Lower lobe of right lung (tissue), 2 donors: ENCODE results near the gene PRDM16. TPM values are rescaled to one million over a fixed set of nuclear protein-coding genes. Genes with fewer than 3 reads are reported as not detected.

Experiments
- ATAC-seq, 2 donors: fragments of 200-7000 bp; cut with Tn5 transposase; one replicate each; pipeline ENCODE4 v1.9.1; 2020 to 2022; ENCODE audit warnings: mild to moderate bottlenecking in 2 of 2, moderate library complexity in 2 of 2
- DNase-seq: peaks from one replicate; pipeline ENCODE4 v3.0.0-alpha.2; 2020
- H3K27ac ChIP-seq: fragments of 200-600 bp; one replicate; pipeline ENCODE4 v1.8.0; 2022
- H3K27me3 ChIP-seq: fragments of 200-600 bp; one replicate; pipeline ENCODE4 v1.8.0; 2022; ENCODE audit warnings: low read depth
- H3K36me3 ChIP-seq: fragments of 200-600 bp; one replicate; pipeline ENCODE4 v1.8.0; 2022; ENCODE audit warnings: mild to moderate bottlenecking
- H3K4me1 ChIP-seq: fragments of 200-600 bp; one replicate; pipeline ENCODE4 v1.8.0; 2022
- H3K4me3 ChIP-seq: fragments of 200-600 bp; one replicate; pipeline ENCODE4 v1.8.0; 2022; ENCODE audit warnings: mild to moderate bottlenecking
- H3K9me3 ChIP-seq: fragments of 200-600 bp; one replicate; pipeline ENCODE4 v1.8.0; 2022
- intact Hi-C: fragments of 100-400 bp; cut with DNase I; formaldehyde crosslinking; loops from one replicate; pipeline ENCODE4 v1.11.0; 2022
- total RNA-seq: library from RNA; stranded (reverse); fragmentation: NEBNext Ultra II Directional; extraction: Animal tissue kit (Norgen Biotek cat#: 25700); gene quantifications from one replicate; pipeline ENCODE4 v1.2.1, GENCODE V29; 2021
- TF ChIP-seq, protein P1 (sequence below): fragments of 200-600 bp; IDR thresholded peaks from one replicate; pipeline ENCODE4 v1.8.0; 2022; ENCODE audit warnings: antibody characterized with exemption, mild to moderate bottlenecking
- donor health status: DM: no; HTN: yes; CAD: no; lungs with severe emphysema.

The PRDM16 gene
- total RNA-seq, 1 donor from 2014 or later = 19.2 TPM

DNA sequence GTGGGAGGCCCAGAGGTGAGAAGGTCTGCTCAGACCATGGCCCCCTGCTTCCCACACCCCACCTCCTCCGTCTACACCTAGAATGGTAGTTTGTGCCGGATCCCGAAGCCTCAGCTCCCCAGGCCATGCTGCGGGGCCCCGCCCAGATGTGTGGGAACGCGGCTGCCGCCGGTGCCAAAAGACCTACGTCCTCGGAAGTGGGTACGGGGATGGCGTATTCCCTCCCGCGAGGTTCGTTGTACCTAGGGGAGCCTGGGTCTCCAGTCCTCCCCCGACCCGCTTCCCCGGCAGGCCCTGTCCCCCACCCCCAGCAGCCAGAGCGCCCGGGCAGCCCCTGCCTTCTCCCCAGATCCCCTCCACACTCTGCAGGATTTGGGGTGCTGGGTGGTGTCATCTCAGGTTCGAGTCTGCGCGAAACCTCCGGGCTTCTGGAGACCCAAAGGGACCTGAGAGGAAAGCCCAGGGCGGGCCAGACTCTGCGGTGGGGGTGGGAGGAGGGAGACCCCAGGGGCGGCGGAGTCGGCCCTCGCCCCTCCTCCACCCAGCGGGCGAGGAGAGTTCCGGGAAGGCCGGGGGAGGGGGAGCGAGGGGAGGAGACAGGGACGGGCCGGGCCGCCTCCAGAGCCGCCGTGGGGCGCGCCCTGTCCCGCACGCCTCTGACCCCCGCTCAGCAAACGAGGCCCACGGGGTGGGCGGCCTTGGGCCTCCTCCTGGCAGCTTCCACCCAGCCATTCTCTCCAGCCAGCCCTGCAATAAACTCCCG, 6.2 kb upstream of the PRDM16 start:
- TF ChIP-seq, protein P1, sequence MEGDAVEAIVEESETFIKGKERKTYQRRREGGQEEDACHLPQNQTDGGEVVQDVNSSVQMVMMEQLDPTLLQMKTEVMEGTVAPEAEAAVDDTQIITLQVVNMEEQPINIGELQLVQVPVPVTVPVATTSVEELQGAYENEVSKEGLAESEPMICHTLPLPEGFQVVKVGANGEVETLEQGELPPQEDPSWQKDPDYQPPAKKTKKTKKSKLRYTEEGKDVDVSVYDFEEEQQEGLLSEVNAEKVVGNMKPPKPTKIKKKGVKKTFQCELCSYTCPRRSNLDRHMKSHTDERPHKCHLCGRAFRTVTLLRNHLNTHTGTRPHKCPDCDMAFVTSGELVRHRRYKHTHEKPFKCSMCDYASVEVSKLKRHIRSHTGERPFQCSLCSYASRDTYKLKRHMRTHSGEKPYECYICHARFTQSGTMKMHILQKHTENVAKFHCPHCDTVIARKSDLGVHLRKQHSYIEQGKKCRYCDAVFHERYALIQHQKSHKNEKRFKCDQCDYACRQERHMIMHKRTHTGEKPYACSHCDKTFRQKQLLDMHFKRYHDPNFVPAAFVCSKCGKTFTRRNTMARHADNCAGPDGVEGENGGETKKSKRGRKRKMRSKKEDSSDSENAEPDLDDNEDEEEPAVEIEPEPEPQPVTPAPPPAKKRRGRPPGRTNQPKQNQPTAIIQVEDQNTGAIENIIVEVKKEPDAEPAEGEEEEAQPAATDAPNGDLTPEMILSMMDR = no peak
- H3K36me3 ChIP-seq = no peaks in the 10 kb centered on the region
- peaks cover 52% of the 10 kb centered on the region for H3K27me3 ChIP-seq
- H3K4me3 ChIP-seq = no peak overlapping the region
- DNase-seq (peak; percentile 39), ATAC-seq (no peak)
- H3K9me3 ChIP-seq = no peaks in the 10 kb centered on the region
- H3K27ac ChIP-seq = no peak overlapping the region
- intact Hi-C loops = no loop called here
- H3K4me1 ChIP-seq = peaks cover 11% of the 10 kb centered on the region

DNA sequence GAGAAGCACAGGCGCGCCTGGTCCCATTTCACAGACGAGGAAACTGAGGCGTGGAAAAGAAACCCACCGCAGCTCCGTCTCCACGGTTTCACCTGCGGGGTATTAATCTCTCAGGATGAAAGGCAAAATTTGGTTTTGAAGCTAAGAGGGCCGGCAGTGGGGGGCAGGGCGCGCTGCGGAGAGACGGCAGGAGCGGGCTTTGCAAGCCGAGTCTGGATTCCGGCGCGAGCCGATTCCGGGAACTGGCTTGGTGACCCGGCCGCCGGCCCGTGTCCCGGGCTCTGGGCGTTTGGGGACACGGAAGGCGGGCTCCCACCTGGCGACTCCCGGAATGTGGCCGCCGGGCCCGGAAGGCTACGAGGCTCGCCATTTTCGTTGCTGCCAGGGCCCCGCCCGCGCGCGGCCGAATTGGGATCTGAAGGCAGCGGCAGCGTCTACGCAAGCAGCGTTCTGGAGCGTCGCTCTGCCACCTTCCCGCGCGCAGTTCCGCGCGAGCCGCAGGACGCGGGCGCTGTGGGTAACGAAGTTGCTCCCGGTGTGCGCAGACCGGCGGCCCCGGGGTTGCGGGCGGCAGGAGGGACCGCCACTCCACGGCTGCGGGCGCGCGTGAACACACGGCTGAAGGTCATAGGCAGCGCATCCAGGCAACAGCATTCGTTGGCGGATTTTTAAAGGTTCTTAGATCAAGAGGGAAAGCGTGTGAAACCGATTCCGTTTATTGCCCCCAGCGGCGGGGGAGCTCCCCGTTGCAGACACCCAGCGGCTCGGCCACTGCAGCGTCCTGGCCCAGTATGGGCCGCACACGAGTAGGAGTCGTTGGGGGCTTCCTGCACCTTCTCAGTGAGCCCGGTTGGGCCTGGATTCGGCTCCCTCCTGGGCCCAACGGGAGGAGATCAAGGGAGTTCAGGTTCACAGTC, 5.4 kb upstream of the PRDM16 start:
- H3K4me1 ChIP-seq = peaks cover 11% of the 10 kb centered on the region
- H3K9me3 ChIP-seq = no peaks in the 10 kb centered on the region
- TF ChIP-seq, protein P1 = no peak
- H3K27ac ChIP-seq = no peak overlapping the region
- no peaks in the 10 kb centered on the region for H3K36me3 ChIP-seq
- intact Hi-C loops = no loop called here
- DNase-seq (peak; percentile 45), ATAC-seq (no peak)
- H3K4me3 ChIP-seq = no peak overlapping the region
- peaks cover 60% of the 10 kb centered on the region for H3K27me3 ChIP-seq

DNA sequence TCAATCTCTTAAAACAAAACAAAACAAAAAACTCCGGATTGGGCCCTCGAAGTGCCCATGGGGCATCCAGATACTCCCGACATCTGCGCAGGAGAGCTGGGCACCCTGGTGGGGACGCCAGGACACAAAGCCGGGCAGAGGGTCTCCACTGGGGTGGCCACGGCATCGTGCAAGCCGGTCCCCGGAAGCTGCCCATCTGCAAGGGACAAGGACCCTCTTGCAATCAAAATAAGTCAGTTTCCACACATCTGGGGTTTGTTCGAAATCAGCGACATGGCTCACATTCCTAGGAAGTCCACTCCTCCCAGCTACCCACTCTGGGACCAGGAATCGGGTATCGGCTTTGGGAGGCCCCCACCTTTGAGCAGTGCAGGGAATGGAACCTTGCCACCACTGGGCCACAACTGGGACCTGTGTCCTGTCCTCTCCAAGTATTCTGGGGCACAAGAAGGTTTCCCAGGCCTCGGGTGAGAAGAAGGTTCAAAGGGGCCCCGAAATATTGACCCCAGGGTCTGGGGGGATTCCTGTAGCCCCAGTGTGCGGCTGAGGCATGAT, 4.6 kb upstream of the PRDM16 start:
- TF ChIP-seq, protein P1 = no peak
- Histone ChIP-seq H3K36me3 (no peaks in the 10 kb centered on the region), H3K9me3 (no peaks in the 10 kb centered on the region), H3K27ac (no peak overlapping the region), H3K4me3 (no peak overlapping the region), H3K4me1 (peaks cover 11% of the 10 kb centered on the region), H3K27me3 (peaks cover 64% of the 10 kb centered on the region)
- intact Hi-C loops = no loop called here
- ATAC-seq (no peak), DNase-seq (peak; percentile 43)

DNA sequence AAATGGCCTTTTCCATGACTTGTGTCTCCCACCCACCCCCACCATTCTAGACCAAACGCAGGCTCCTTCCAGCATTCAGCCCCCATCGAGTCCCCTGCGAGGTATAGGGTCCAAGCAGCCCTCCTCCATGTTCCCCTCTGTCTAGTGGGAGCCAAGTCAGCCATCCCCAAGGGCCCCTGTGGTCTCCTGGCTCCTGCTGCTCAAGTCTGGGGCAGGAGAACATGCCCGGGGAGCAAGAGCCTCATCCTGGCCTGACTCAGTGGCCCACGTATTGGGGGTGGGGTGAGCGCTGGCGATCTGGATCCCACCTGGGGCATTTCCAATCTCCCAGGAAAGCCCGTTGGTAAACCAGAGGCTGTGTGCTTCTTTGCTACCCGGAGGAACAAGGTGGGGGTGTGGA, 4.1 kb upstream of the PRDM16 start:
- no peak for ATAC-seq
- intact Hi-C loops = no loop called here
- TF ChIP-seq, protein P1 = no peak
- no peaks in the 10 kb centered on the region for H3K36me3 ChIP-seq
- H3K4me3 ChIP-seq = no peak overlapping the region
- peaks cover 67% of the 10 kb centered on the region for H3K27me3 ChIP-seq
- no peak for DNase-seq
- peaks cover 11% of the 10 kb centered on the region for H3K4me1 ChIP-seq
- H3K9me3 ChIP-seq = no peaks in the 10 kb centered on the region
- no peak overlapping the region for H3K27ac ChIP-seq

DNA sequence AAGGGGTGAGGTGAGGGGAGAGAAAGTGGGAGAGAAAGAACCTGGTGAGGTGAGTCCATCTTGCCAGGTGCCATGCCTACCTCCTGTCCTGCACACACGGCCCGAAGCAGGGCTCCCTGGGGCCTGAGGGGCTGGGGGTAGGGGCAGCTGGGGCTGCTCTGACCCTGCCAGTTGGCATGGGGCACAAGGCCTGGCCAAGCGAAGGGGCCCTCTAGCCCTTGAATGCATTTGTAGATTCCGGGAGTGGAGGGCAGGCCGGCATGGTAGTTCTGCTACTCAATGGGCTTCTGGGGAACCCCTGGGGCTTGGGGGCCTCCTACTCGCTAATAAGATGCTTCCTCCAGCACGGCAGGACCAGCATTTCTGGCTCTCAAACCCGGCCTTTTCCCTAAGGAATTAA, 3.6 kb upstream of the PRDM16 start:
- peaks cover 69% of the 10 kb centered on the region for H3K27me3 ChIP-seq
- no peak for ATAC-seq
- no peak overlapping the region for H3K27ac ChIP-seq
- TF ChIP-seq, protein P1 = no peak
- peaks cover 11% of the 10 kb centered on the region for H3K4me1 ChIP-seq
- no peak overlapping the region for H3K4me3 ChIP-seq
- DNase-seq = peak; percentile 28
- H3K36me3 ChIP-seq = no peaks in the 10 kb centered on the region
- no peaks in the 10 kb centered on the region for H3K9me3 ChIP-seq
- intact Hi-C loops = no loop called here
